ENCODE data around the gene PGF.

DNA sequence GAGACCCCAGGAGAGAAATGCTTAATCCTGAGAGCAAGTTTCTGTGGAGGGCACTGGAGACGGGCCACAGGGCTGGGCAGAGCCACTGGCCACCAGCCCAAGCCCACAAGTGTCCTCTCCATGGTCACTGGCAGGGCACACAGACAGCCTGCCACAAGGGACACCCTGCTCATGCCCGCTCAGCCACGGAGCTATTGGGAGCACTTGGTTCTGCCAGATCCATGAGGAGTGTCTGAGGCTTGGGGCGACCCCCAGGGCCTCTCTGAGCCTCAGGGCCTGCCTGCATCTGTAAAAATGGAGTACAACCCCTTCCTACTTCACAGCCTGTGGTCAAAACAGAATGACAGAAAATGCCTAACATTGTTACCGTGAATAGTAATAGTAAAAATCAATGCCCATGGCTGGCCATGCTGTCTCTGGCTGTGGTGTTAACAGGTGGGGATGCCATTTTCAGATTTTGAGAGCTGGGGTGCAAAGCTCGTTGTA lies 3.2 kb downstream of the PGF start:
- TF ChIP-seq, protein P1, sequence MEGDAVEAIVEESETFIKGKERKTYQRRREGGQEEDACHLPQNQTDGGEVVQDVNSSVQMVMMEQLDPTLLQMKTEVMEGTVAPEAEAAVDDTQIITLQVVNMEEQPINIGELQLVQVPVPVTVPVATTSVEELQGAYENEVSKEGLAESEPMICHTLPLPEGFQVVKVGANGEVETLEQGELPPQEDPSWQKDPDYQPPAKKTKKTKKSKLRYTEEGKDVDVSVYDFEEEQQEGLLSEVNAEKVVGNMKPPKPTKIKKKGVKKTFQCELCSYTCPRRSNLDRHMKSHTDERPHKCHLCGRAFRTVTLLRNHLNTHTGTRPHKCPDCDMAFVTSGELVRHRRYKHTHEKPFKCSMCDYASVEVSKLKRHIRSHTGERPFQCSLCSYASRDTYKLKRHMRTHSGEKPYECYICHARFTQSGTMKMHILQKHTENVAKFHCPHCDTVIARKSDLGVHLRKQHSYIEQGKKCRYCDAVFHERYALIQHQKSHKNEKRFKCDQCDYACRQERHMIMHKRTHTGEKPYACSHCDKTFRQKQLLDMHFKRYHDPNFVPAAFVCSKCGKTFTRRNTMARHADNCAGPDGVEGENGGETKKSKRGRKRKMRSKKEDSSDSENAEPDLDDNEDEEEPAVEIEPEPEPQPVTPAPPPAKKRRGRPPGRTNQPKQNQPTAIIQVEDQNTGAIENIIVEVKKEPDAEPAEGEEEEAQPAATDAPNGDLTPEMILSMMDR (conservative IDR thresholded peaks at IDR 0.05) = no peak
- TF ChIP-seq ZFX (IDR thresholded peaks at IDR 0.05) = no peak
